H1 (cell line): Measurements from ENCODE around the gene MACROD2. TPM values are rescaled to one million over a fixed set of nuclear protein-coding genes. Genes with fewer than 3 reads are reported as not detected.

ENCODE experiments used
- E2F6 ChIP-seq: IDR thresholded peaks from 2 replicates; pipeline ENCODE4 v1.6.1; 2012; ENCODE audit warnings: inconsistent platforms
- HDAC2 ChIP-seq, 2 experiments: fragments of 300-600 bp in 1 of 2; sonication (generic) in 1 of 2; IDR thresholded peaks; 2 replicates each; pipeline ENCODE4 v1.6.1; 2011 to 2012; ENCODE audit warnings: low read depth in 2 of 2, low read length in 2 of 2, mild to moderate bottlenecking in 2 of 2, moderate library complexity in 2 of 2, borderline replicate concordance in 1 of 2, inconsistent platforms in 1 of 2
- POLR2A ChIP-seq, 2 experiments: IDR thresholded peaks; 1 replicate in 1 of 2; 2 replicates in 1 of 2; pipeline ENCODE4 v1.6.1; 2011; ENCODE audit warnings: low read depth in 2 of 2, low read length in 2 of 2, mild to moderate bottlenecking in 2 of 2; ENCODE audit errors: control extremely low read depth in 1 of 2
- SIN3A ChIP-seq, 2 experiments: IDR thresholded peaks in 1 of 2; conservative IDR thresholded peaks in 1 of 2; 2 replicates each; pipeline ENCODE4 v1.6.1; 2011 to 2012; ENCODE audit warnings: low read length in 2 of 2, improper control_type of control experiment in 1 of 2, low read depth in 1 of 2, mild to moderate bottlenecking in 1 of 2
- SIX5 ChIP-seq: IDR thresholded peaks from 2 replicates; pipeline ENCODE4 v1.6.1; 2011; ENCODE audit warnings: mild to moderate bottlenecking, low read depth, low read length
- SP2 ChIP-seq: IDR thresholded peaks from 2 replicates; pipeline ENCODE4 v1.6.1; 2012; ENCODE audit warnings: mild to moderate bottlenecking, low read length, inconsistent platforms
- SRF ChIP-seq: IDR thresholded peaks from 2 replicates; pipeline ENCODE4 v1.6.1; 2011; ENCODE audit warnings: mild to moderate bottlenecking, low read depth, low read length, moderate library complexity
- polyA plus RNA-seq, 7 experiments: library from polyadenylated mRNA; depleted of rRNA in 3 of 7; stranded (reverse) in 5 of 7; unstranded in 2 of 7; fragments of >200 nt in 5 of 7; fragments of 200-250 nt in 2 of 7; gene quantifications; 1 replicate in 5 of 7; 2 replicates in 1 of 7; 4 replicates in 1 of 7; pipeline versions ENCODE4 v1.2.1 to v1.2.3, GENCODE V29; 2011 to 2013; ENCODE audit warnings: missing spikeins in 2 of 7, mixed read lengths in 2 of 7
- total RNA-seq: library from RNA; stranded (reverse); fragmentation: NEBNext Ultra II Directional; extraction: Animal tissue kit (Norgen Biotek cat#: 25700); gene quantifications from 2 replicates; pipeline ENCODE4 v1.2.1, GENCODE V29; 2021
- TF ChIP-seq, protein P1 (sequence below), 3 experiments: IDR thresholded peaks; 1 replicate in 2 of 3; 2 replicates in 1 of 3; pipeline versions ENCODE4 v1.5.1 to v1.6.1; 2011; ENCODE audit warnings: low read length in 3 of 3, mild to moderate bottlenecking in 3 of 3, inconsistent platforms in 2 of 3, low read depth in 1 of 3, moderate library complexity in 1 of 3; ENCODE audit not compliant: insufficient read depth in 1 of 3; ENCODE audit errors: control extremely low read depth in 1 of 3

MACROD2 gene
- total and polyA plus RNA-seq, 2 of the 8 experiments (the other 6 are each of a cell fraction or from before 2014, with no cell fraction given): 0.70 to 3.9 TPM

DNA sequence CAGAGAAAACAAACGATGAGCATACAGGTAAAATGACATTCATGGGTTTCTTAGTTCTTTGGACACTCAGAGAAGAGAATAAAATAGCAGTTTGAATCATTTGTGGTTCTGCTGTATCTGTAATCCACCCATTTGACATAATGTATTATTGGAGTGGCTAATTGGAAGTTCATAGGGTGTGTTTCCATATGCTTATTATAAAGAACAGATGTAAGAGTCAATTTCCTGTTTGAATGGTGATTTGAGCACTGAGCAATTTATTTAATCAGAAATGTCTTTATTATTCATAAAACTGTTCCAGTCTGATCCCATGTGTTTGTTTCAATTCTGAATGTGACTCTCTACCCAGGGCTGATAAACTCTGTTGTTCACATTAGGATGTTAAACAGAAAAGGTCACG lies 1638.8 kb downstream of the MACROD2 start (continued):
- TF ChIP-seq, protein P1, sequence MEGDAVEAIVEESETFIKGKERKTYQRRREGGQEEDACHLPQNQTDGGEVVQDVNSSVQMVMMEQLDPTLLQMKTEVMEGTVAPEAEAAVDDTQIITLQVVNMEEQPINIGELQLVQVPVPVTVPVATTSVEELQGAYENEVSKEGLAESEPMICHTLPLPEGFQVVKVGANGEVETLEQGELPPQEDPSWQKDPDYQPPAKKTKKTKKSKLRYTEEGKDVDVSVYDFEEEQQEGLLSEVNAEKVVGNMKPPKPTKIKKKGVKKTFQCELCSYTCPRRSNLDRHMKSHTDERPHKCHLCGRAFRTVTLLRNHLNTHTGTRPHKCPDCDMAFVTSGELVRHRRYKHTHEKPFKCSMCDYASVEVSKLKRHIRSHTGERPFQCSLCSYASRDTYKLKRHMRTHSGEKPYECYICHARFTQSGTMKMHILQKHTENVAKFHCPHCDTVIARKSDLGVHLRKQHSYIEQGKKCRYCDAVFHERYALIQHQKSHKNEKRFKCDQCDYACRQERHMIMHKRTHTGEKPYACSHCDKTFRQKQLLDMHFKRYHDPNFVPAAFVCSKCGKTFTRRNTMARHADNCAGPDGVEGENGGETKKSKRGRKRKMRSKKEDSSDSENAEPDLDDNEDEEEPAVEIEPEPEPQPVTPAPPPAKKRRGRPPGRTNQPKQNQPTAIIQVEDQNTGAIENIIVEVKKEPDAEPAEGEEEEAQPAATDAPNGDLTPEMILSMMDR (IDR thresholded peaks at IDR 0.05; ENCODE audit: control extremely low read depth in 1 of 3, insufficient read depth in 1 of 3, low read depth in 1 of 3, low read length in 3 of 3): no peak
- TF ChIP-seq SIN3A (conservative IDR thresholded peaks at IDR 0.05 in 1 of 2, IDR thresholded peaks at IDR 0.05 in 1 of 2; ENCODE audit: low read depth in 1 of 2, low read length in 2 of 2) (no peak), POLR2A (IDR thresholded peaks at IDR 0.05; ENCODE audit: control extremely low read depth in 1 of 2, low read depth in 2 of 2, low read length in 2 of 2) (no peak), SIX5 (no peak), SP2 (no peak), HDAC2 (IDR thresholded peaks at IDR 0.05; ENCODE audit: borderline replicate concordance in 1 of 2, low read depth in 2 of 2, low read length in 2 of 2) (no peak), E2F6 (no peak), SRF (no peak)
